ENCODE measurements around the gene C1orf167. TPM values are rescaled to one million over a fixed set of nuclear protein-coding genes. Genes with fewer than 3 reads are reported as not detected.

C1orf167 gene
- total RNA-seq, 6 donors from 2014 or later: 1.0 to 14.3 (median 8.8) TPM

GRCh38 chr1:11738783-11739182 is 23.2 kb upstream of the C1orf167 start:
- H3K4me3 ChIP-seq: no peak overlapping the region
- H3K9me3 ChIP-seq: no peaks in the 10 kb centered on the region
- DNase-seq (no peak), ATAC-seq (ENCODE audit: low FRiP score in 2 of 2) (no peak)
- TF ChIP-seq POLR2A (IDR thresholded peaks at IDR 0.05) (no peak), CTCF (IDR thresholded peaks at IDR 0.05) (no peak), EP300 (IDR thresholded peaks at IDR 0.05) (no peak), POLR2AphosphoS5 (IDR thresholded peaks at IDR 0.05) (no peak)
- no peaks in the 10 kb centered on the region for H3K27me3 ChIP-seq
- 61 to 79% methylated on average over 6 of the region's 6 CpGs for WGBS, 2 donors
- peaks cover 54 to 76% (median 60%) of the 10 kb centered on the region in 4 donors for H3K4me1 ChIP-seq
- H3K27ac ChIP-seq: peak overlapping the region; percentile 20 to 99 (median 97)
- H3K36me3 ChIP-seq: peaks cover 0 to 6% (median 0%) of the 10 kb centered on the region in 4 donors

GRCh38 chr1:11740258-11741192 is 21.5 kb upstream of the C1orf167 start:
- Histone ChIP-seq H3K27ac (peak overlapping the region in 3 of 4 donors; percentile 68 to 98 (median 96)), H3K36me3 (peaks cover 0 to 21% (median 2%) of the 10 kb centered on the region in 4 donors), H3K4me1 (peaks cover 47 to 66% (median 54%) of the 10 kb centered on the region in 4 donors)

GRCh38 chr1:11741482-11741881 is 20.5 kb upstream of the C1orf167 start:
- 90 to 95% methylated on average over 4 of the region's 4 CpGs for WGBS, 2 donors
- no peaks in the 10 kb centered on the region for H3K27me3 ChIP-seq
- DNase-seq (no peak), ATAC-seq (ENCODE audit: low FRiP score in 2 of 2) (no peak)
- H3K27ac ChIP-seq: peak overlapping the region in 2 of 4 donors; percentile 96 to 98
- peaks cover 44 to 63% (median 51%) of the 10 kb centered on the region in 4 donors for H3K4me1 ChIP-seq
- TF ChIP-seq EP300 (IDR thresholded peaks at IDR 0.05) (no peak), POLR2A (IDR thresholded peaks at IDR 0.05) (no peak), CTCF (IDR thresholded peaks at IDR 0.05) (no peak), POLR2AphosphoS5 (IDR thresholded peaks at IDR 0.05) (no peak)
- no peaks in the 10 kb centered on the region for H3K9me3 ChIP-seq
- H3K36me3 ChIP-seq: peaks cover 6 to 31% (median 7%) of the 10 kb centered on the region in 4 donors
- H3K4me3 ChIP-seq: no peak overlapping the region

More at GRCh38 chr1:11740258-11741192, 21.5 kb upstream of the C1orf167 start:
- TF ChIP-seq POLR2A (IDR thresholded peaks at IDR 0.05) (no peak), CTCF (IDR thresholded peaks at IDR 0.05) (no peak), POLR2AphosphoS5 (IDR thresholded peaks at IDR 0.05) (no peak), EP300 (IDR thresholded peaks at IDR 0.05) (no peak)
- H3K9me3 ChIP-seq: no peaks in the 10 kb centered on the region
- no peaks in the 10 kb centered on the region for H3K27me3 ChIP-seq
- ATAC-seq (ENCODE audit: low FRiP score in 2 of 2): no peak
- WGBS, 2 donors: 44 to 47% methylated on average over 14 to 15 of the region's 15 CpGs
- no peak for DNase-seq
- no peak overlapping the region for H3K4me3 ChIP-seq

GRCh38 chr1:11741919-11742558 is 20.0 kb upstream of the C1orf167 start:
- ATAC-seq (ENCODE audit: low FRiP score in 2 of 2) (no peak), DNase-seq (no peak)
- Histone ChIP-seq H3K9me3 (no peaks in the 10 kb centered on the region), H3K4me1 (peaks cover 40 to 58% (median 48%) of the 10 kb centered on the region in 4 donors), H3K27ac (peak overlapping the region in 2 of 4 donors; percentile 96 to 98), H3K4me3 (no peak overlapping the region), H3K27me3 (no peaks in the 10 kb centered on the region), H3K36me3 (peaks cover 6 to 36% (median 11%) of the 10 kb centered on the region in 4 donors)
- TF ChIP-seq POLR2A (IDR thresholded peaks at IDR 0.05) (no peak), CTCF (IDR thresholded peaks at IDR 0.05) (no peak), POLR2AphosphoS5 (IDR thresholded peaks at IDR 0.05) (no peak), EP300 (IDR thresholded peaks at IDR 0.05) (no peak)
- 80 to 88% methylated on average over 5 of the region's 5 CpGs for WGBS, 2 donors
